GM06990 (cell line): ENCODE measurements around the gene GMPR.
A peak's percentile ranks its signal among the peaks of the same experiment; 100 is the strongest.

Experiments
- DNase-seq: peaks from one replicate; pipeline ENCODE4 v3.0.0-alpha.2; 2011; ENCODE audit not compliant: insufficient read length; ENCODE audit errors: extremely low read depth
- H3K27me3 ChIP-seq: replicated peaks from 2 replicates; pipeline ENCODE4 v1.6.0; 2011; ENCODE audit warnings: low read length; ENCODE audit not compliant: control insufficient read depth, insufficient read depth
- H3K36me3 ChIP-seq: 2 replicates; pipeline ENCODE4 v1.5.1; 2011; ENCODE audit warnings: low read length; ENCODE audit not compliant: control insufficient read depth, insufficient read depth
- H3K4me3 ChIP-seq: replicated peaks from 2 replicates; pipeline ENCODE4 v1.5.1; 2011; ENCODE audit warnings: low read depth, mild to moderate bottlenecking, control low read depth, low read length
- TF ChIP-seq, protein P1 (sequence below): IDR thresholded peaks from 2 replicates; pipeline ENCODE4 v1.5.1; 2011; ENCODE audit warnings: low read length, control low read depth, mild to moderate bottlenecking, inconsistent platforms; ENCODE audit not compliant: insufficient read depth, poor library complexity, severe bottlenecking

GMPR gene

DNA sequence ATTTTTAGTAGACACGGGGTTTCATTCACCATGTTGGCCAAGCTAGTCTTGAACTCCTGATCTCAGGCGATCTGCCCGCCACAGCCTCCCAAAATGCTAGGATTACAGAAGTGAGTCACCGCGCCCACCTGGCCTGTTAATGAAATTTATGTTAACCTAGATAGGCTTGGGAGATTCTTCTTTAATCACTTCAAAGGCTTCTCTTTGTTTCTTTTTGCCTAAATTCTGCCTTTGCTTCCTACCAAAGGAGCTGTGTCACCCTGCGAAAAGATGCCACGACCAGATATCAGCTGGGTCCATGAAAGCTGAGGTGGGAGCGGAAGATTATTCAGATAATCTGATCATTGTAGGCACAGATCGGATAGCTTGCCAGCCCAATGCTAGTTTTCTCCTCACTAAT is 75.3 kb downstream of the GMPR start:
- no peak for DNase-seq
- TF ChIP-seq, protein P1, sequence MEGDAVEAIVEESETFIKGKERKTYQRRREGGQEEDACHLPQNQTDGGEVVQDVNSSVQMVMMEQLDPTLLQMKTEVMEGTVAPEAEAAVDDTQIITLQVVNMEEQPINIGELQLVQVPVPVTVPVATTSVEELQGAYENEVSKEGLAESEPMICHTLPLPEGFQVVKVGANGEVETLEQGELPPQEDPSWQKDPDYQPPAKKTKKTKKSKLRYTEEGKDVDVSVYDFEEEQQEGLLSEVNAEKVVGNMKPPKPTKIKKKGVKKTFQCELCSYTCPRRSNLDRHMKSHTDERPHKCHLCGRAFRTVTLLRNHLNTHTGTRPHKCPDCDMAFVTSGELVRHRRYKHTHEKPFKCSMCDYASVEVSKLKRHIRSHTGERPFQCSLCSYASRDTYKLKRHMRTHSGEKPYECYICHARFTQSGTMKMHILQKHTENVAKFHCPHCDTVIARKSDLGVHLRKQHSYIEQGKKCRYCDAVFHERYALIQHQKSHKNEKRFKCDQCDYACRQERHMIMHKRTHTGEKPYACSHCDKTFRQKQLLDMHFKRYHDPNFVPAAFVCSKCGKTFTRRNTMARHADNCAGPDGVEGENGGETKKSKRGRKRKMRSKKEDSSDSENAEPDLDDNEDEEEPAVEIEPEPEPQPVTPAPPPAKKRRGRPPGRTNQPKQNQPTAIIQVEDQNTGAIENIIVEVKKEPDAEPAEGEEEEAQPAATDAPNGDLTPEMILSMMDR, result no peak

DNA sequence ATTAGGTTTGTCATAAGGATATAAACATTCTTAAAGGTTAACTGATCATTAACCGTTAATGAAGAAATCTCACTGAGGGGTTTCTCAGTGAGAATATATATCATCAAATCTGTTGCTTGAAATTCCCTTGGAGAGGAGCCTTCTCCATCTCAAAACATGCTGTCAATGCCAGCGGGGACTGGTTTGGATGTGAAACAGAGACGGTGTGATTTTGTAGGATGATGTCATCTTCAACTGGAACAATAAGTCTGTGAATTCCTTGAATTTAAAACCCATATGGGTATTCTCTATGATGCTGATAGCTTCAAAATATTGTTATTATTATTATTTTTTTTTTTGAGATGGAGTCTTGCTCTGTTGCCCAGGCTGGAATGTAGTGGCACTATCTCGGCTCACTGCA is 75.9 kb downstream of the GMPR start:
- Histone ChIP-seq H3K36me3 (no peaks in the 10 kb centered on the region; the same call in 1 of the 2 replicates), H3K27me3 (no peaks in the 10 kb centered on the region), H3K4me3 (no peak overlapping the region)
- TF ChIP-seq, protein P1, result no peak
- DNase-seq, result no peak

More for the DNA sequence above, 75.3 kb downstream of the GMPR start:
- Histone ChIP-seq H3K27me3 (no peaks in the 10 kb centered on the region), H3K36me3 (no peaks in the 10 kb centered on the region; the same call in 1 of the 2 replicates), H3K4me3 (no peak overlapping the region)

DNA sequence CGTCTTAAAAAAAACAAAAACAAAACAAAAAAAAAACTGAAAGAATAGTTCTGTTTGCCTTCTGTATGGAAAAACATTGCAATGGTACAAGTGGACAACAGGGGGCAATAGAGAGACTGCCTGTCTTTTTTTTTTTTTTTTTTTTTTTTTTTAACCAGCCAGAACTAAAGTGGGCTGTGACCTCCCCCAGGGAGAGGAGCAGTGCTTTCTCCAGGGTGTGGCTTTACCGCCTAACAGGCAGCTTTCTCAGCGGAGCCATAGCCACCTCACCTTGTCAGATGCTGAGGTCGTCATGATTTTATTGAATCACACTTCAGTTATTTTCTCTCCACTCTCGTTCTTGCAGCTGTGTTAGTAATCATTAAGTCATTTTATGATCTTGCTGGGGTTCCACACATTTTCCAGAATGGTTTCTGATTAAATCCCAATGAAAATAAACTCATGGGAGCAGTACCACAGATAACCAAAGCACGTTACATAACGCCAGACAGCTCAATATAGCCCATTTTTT is 78.4 kb downstream of the GMPR start:
- TF ChIP-seq, protein P1, result peak; percentile 83
- DNase-seq, result no peak
- Histone ChIP-seq H3K4me3 (no peak overlapping the region), H3K27me3 (no peaks in the 10 kb centered on the region), H3K36me3 (no peaks in the 10 kb centered on the region; the same call in 1 of the 2 replicates)

DNA sequence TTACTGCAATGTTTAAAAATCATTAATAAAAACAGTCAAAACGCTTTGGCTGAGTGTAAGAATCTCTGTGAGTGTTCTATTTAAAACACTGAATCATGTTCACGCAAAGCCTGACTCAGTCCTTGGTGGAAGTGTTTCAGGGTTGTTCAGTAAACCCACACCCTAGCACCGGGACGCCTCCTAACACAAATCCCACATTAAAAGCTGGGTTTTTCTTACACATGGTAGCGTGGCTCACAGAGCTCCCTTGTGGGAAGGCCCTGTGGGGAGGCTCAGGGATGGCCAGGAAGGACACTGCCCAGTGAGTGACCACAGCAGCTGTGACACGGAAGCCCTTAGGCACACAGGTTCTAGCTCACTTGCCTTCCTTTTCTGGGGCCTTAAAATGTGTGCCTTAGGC is 80.2 kb downstream of the GMPR start:
- no peak overlapping the region for H3K4me3 ChIP-seq
- H3K36me3 ChIP-seq, result no peaks in the 10 kb centered on the region; the same call in 1 of the 2 replicates

DNA sequence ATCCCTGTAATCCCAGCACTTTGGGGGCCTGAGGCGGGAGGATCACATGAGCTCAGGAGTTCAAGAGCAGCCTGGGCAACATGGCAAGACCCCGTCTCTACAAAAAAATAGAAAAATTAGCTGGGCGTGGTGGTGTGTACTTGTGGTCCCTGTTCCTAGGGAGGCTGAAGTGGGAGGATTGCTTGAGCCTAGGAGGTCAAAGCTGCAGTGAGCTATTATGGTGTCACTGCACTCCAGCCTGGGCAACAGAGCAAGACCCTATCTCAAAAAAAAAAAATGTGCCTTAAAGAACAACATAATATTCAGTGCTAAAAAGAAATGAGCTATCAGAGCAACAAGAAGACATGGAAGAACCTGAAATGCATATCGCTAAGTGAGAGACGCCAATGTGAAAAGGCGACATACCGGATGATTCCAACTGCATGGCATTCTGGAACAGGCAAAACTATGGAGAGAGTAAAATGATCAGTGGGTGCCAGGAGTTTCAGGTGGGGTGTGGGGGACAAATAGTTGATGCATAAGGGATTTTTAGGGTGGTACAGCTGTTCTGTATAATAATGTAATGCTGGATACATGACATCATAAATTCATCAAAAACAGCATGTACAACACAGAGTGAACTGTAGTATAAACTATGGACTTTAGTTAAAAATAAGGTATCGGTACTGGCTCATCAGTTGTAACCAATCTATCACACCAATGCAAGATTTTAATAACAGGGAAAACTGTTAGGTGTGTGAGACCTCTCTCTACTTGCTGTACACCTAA is 80.8 kb downstream of the GMPR start:
- Histone ChIP-seq H3K27me3 (no peaks in the 10 kb centered on the region), H3K4me3 (no peak overlapping the region), H3K36me3 (no peaks in the 10 kb centered on the region; the same call in 1 of the 2 replicates)
- DNase-seq, result no peak
- TF ChIP-seq, protein P1, result no peak

More for the DNA sequence above, 80.2 kb downstream of the GMPR start:
- TF ChIP-seq, protein P1, result no peak
- DNase-seq, result no peak
- H3K27me3 ChIP-seq, result no peaks in the 10 kb centered on the region
